Measurements from ENCODE around the gene PHF13. TPM values are rescaled to one million over a fixed set of nuclear protein-coding genes. Genes with fewer than 3 reads are reported as not detected.

PHF13 gene
- total and polyA plus RNA-seq, 9 of the 15 experiments (the other 6 are each of a cell fraction or from before 2014, with no cell fraction given) = 1.8 to 36.1 (median 11.7) TPM

- TF ChIP-seq ZSCAN29 (IDR thresholded peaks at IDR 0.05) (no peak), KAT2B (IDR thresholded peaks at IDR 0.05; ENCODE audit: low read depth, low read length) (no peak), CBFB (CRISPR knock-in tag; IDR thresholded peaks at IDR 0.05) (no peak), NR3C1 (CRISPR knock-in tag; IDR thresholded peaks at IDR 0.05) (no peak; the same call in 1 of the 2 replicates), ZNF197 (CRISPR knock-in tag; IDR thresholded peaks at IDR 0.05; ENCODE audit: low read depth) (peak; percentile 91), POLR2G (IDR thresholded peaks at IDR 0.05; ENCODE audit: low read depth, low read length) (peak; percentile 86), YY1 (IDR thresholded peaks at IDR 0.05; ENCODE audit: borderline replicate concordance in 1 of 3, control insufficient read depth in 1 of 3, extremely low read depth in 1 of 3, insufficient read depth in 3 of 3, insufficient read length in 1 of 3, insufficient replicate concordance in 2 of 3, low read depth in 1 of 3, low read length in 2 of 3) (peak in 1 of 3 experiments; percentile 26), CREB1 (IDR thresholded peaks at IDR 0.05) (peak; percentile 66), CREB1 (CRISPR knock-in tag; IDR thresholded peaks at IDR 0.05) (peak; percentile 75), ETV6 (IDR thresholded peaks at IDR 0.05; ENCODE audit: borderline replicate concordance in 1 of 2, low read depth in 2 of 2, low read length in 1 of 2) (no peak; a peak in 1 of 4 replicates), ETV6 (CRISPR knock-in tag; IDR thresholded peaks at IDR 0.05; ENCODE audit: borderline replicate concordance) (no peak), HDGF (IDR thresholded peaks at IDR 0.05) (no peak), ZNF174 (CRISPR knock-in tag; IDR thresholded peaks at IDR 0.05) (no peak), KAT8 (IDR thresholded peaks at IDR 0.05; ENCODE audit: low read depth) (no peak), RREB1 (CRISPR knock-in tag; IDR thresholded peaks at IDR 0.05) (peak; percentile 35; the same call in 1 of the 2 replicates), NBN (IDR thresholded peaks at IDR 0.05; ENCODE audit: low read depth) (no peak), PHF21A (IDR thresholded peaks at IDR 0.05; ENCODE audit: borderline replicate concordance, low read depth) (no peak), MNT (conservative IDR thresholded peaks at IDR 0.05) (peak; percentile 82 to 94), SMARCA4 (IDR thresholded peaks at IDR 0.05) (no peak), ELF4 (CRISPR knock-in tag; IDR thresholded peaks at IDR 0.05) (no peak), BHLHE40 (IDR thresholded peaks at IDR 0.05; ENCODE audit: low read length) (no peak), HCFC1 (IDR thresholded peaks at IDR 0.05; ENCODE audit: low read depth, low read length) (peak; percentile 97), ZNF766 (CRISPR knock-in tag; conservative IDR thresholded peaks at IDR 0.05) (peak; percentile 97), MEIS2 (IDR thresholded peaks at IDR 0.05; ENCODE audit: partially characterized antibody) (no peak)
Measured at GRCh38 chr1:6613361-6614018, at the start of gene PHF13 (continued).

Measured in K562 (cell line).